ENCODE results near the gene HOXA1. TPM values are rescaled to one million over a fixed set of nuclear protein-coding genes. Genes with fewer than 3 reads are reported as not detected.

HOXA1 gene
- total and polyA plus RNA-seq, 8 donors: 0.31 to 1.1 (median 0.55) TPM; not detected in 5

DNA sequence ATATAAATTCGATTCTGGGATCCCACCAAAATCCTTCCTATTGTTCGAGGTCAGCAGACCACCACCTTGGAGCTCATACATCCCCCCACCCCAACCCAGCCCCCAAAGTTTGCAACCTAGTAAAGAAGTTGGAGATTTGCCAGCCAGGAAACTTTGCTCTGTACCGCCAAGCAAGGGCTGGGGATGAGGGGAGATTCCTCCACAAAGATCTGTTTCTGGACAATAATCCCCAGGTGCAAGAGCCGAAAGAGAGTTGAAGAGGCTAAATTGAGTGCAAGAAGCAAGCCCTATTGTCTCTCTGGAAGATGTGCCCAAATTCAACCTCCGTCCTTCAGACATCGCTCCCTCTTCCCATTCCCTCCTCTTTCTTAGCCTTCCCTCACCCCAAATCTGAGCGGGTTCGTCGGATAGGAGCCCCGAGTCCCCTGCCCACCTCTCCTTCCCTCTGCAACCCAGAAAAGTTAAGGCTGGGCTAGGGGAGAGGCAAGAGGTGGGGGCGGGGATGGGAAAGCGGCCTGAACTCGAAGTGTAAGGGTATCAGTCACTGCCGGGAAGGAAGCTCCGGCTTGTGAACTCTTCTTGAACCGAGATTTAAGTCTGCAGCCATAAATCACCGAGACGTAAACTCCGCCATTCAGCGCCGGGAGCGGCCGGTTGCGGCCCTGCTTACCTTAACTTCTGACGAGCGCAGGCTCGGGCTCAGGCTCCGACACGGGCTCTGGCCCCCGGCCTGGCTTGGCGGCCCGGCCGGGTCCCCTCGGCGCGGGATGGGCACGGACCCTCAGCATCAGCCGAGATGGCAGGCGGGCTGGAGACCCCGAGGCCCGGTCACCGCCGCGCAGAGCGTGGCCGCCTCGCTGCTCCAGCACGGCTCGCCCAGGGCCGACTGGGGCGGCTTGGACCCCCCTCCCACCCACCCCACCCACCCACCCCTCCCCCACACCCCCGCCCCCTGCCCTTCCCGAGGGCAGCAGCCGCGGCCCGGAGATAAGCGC lies 17.5 kb upstream of the HOXA1 start:
- peak in 1 of 2 donors; percentile 94 for DNase-seq
- intact Hi-C loops (cut with DNase I; ENCODE audit: low total_unique reads): no loop called here
- no peaks in the 10 kb centered on the region for H3K36me3 ChIP-seq
- no peaks in the 10 kb centered on the region for H3K9me3 ChIP-seq
- TF ChIP-seq EP300 (IDR thresholded peaks at IDR 0.05) (peak; percentile 33), POLR2A (IDR thresholded peaks at IDR 0.05) (no peak), POLR2AphosphoS5 (IDR thresholded peaks at IDR 0.05) (peak; percentile 65 to 71 (median 69))
- TF ChIP-seq, protein P1, sequence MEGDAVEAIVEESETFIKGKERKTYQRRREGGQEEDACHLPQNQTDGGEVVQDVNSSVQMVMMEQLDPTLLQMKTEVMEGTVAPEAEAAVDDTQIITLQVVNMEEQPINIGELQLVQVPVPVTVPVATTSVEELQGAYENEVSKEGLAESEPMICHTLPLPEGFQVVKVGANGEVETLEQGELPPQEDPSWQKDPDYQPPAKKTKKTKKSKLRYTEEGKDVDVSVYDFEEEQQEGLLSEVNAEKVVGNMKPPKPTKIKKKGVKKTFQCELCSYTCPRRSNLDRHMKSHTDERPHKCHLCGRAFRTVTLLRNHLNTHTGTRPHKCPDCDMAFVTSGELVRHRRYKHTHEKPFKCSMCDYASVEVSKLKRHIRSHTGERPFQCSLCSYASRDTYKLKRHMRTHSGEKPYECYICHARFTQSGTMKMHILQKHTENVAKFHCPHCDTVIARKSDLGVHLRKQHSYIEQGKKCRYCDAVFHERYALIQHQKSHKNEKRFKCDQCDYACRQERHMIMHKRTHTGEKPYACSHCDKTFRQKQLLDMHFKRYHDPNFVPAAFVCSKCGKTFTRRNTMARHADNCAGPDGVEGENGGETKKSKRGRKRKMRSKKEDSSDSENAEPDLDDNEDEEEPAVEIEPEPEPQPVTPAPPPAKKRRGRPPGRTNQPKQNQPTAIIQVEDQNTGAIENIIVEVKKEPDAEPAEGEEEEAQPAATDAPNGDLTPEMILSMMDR (IDR thresholded peaks at IDR 0.05): no peak
- H3K4me3 ChIP-seq: peak overlapping the region; percentile 52 to 59 (median 54)
- peaks cover 0 to 96% (median 50%) of the 10 kb centered on the region in 3 donors for H3K27me3 ChIP-seq
- H3K4me1 ChIP-seq: peaks cover 10 to 45% (median 27%) of the 10 kb centered on the region in 4 donors
- WGBS, 5 donors: 16 to 28% (median 19%) methylated on average over 20 to 57 of the region's 57 CpGs
- H3K27ac ChIP-seq: peak overlapping the region; percentile 84 to 99 (median 94)

DNA sequence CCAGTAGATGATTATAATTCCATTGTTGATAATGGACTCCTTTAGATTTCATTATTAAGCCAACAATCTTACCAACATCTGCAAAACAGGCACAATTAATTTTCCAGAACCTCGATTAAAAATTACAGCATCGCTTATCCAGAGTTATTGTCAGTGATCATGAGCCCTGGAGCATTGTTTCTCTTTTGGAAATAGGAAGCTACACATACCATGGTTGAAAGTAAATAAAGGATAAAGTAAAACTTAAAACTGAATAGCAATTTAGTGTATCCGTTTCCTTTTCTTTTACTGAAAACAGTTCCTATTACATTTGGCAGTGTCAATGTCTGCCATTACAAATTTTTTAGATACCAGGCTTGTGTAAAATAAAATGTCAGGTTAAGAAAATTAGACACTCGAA lies 16.6 kb upstream of the HOXA1 start:
- peak in 1 of 2 donors; percentile 28 for DNase-seq
- Histone ChIP-seq H3K27ac (peak overlapping the region in 4 of 5 donors; percentile 92 to 99 (median 95)), H3K9me3 (no peaks in the 10 kb centered on the region), H3K4me3 (peak overlapping the region in 3 of 4 donors; percentile 52 to 59 (median 54)), H3K36me3 (no peaks in the 10 kb centered on the region), H3K27me3 (peaks cover 0 to 96% (median 45%) of the 10 kb centered on the region in 3 donors), H3K4me1 (peaks cover 10 to 50% (median 27%) of the 10 kb centered on the region in 4 donors)
- TF ChIP-seq POLR2AphosphoS5 (IDR thresholded peaks at IDR 0.05): no peak
- TF ChIP-seq, protein P1 (IDR thresholded peaks at IDR 0.05): no peak
- TF ChIP-seq EP300 (IDR thresholded peaks at IDR 0.05): no peak
- no peak for TF ChIP-seq POLR2A (IDR thresholded peaks at IDR 0.05)
- intact Hi-C loops (cut with DNase I; ENCODE audit: low total_unique reads): no loop called here
- 42 to 68% (median 58%) methylated on average over 4 of the region's 4 CpGs for WGBS, 5 donors

DNA sequence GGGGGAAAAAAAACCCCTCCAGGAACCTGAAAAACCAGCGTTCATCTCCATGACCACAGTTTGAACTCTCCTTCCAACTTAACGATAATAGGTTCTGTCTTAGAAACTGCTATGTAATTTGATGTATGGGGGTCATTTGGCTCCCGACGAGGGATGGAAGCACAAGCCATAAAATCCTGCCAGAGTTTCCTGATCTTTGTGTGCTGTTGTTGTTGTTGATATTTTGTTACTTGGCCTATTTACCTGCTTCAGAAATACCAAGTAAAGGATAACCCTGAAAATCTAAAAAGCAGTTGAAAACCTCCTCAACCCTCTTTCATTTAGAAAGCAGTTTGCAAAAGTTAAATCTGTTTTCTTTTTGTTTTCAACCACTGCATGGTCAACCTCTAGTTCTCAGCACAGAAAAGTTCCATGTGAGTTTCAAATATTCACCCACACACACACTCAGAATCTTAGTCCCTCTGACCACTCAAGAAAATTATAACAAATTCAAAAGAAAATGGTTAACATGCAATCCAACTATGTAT lies 16.0 kb upstream of the HOXA1 start:
- Histone ChIP-seq H3K4me1 (peaks cover 10 to 53% (median 27%) of the 10 kb centered on the region in 4 donors), H3K27ac (peak overlapping the region in 4 of 5 donors; percentile 92 to 99 (median 95)), H3K4me3 (peak overlapping the region in 1 of 4 donors; percentile 54), H3K27me3 (peaks cover 0 to 94% (median 46%) of the 10 kb centered on the region in 3 donors), H3K36me3 (no peaks in the 10 kb centered on the region), H3K9me3 (no peaks in the 10 kb centered on the region)
- DNase-seq: peak in 1 of 2 donors; percentile 72
- TF ChIP-seq EP300 (IDR thresholded peaks at IDR 0.05) (no peak), POLR2AphosphoS5 (IDR thresholded peaks at IDR 0.05) (no peak), POLR2A (IDR thresholded peaks at IDR 0.05) (no peak)
- TF ChIP-seq, protein P1 (IDR thresholded peaks at IDR 0.05): no peak
- intact Hi-C loops (cut with DNase I; ENCODE audit: low total_unique reads): no loop called here
- 38 to 55% (median 49%) methylated on average over 4 of the region's 4 CpGs for WGBS, 5 donors

DNA sequence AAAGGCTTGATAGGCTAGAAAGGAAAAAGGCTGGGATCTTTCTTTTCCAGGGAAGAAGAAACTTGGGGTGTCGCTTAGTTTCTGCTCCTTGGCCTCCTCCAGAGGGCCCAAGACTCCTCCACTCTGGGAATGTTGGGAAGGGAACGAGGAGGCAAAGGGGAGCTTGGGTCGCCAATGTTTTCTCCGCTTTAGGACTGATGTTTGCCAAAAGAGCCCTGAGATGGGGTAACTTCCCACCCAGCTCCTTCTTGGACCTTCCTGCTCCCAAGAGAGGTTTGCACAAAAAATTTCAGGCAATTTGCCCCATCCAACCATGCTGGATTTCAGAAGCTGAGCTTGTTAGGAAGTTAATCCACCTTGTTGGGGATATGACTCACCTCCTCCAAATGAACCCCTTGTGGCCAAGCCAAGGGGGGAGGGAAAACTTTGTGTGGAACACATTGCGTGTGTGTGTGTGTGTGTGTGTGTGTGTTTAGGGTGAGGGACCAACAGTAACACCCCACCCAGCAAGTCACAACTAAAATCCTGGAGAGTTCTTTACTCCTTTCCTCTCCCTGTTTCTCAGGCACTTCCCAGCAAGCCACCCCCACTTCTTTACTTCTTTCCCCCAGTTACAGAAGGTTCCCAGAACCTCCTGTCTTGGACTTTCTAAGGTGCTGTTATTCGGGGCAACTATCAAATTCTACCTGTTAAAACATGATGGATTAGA lies 15.4 kb upstream of the HOXA1 start:
- intact Hi-C loops (cut with DNase I; ENCODE audit: low total_unique reads): no loop called here
- peaks cover 10 to 58% (median 27%) of the 10 kb centered on the region in 4 donors for H3K4me1 ChIP-seq
- DNase-seq: peak in 1 of 2 donors; percentile 76
- 32 to 51% (median 43%) methylated on average over 5 to 6 of the region's 6 CpGs for WGBS, 5 donors
- no peaks in the 10 kb centered on the region for H3K36me3 ChIP-seq
- H3K27ac ChIP-seq: peak overlapping the region; percentile 76 to 99 (median 94)
- H3K9me3 ChIP-seq: peaks cover 0 to 4% (median 0%) of the 10 kb centered on the region in 4 donors
- peak overlapping the region; percentile 21 to 30 (median 24) for H3K4me3 ChIP-seq
- peaks cover 5 to 94% (median 53%) of the 10 kb centered on the region in 3 donors for H3K27me3 ChIP-seq
- TF ChIP-seq POLR2AphosphoS5 (IDR thresholded peaks at IDR 0.05) (peak in 2 of 3 donors; percentile 42 to 70), EP300 (IDR thresholded peaks at IDR 0.05) (no peak), POLR2A (IDR thresholded peaks at IDR 0.05) (no peak)
- TF ChIP-seq, protein P1 (IDR thresholded peaks at IDR 0.05): no peak

All from stomach (tissue), 9 donors.